ENCODE data around the gene RRP9. TPM values are rescaled to one million over a fixed set of nuclear protein-coding genes. Genes with fewer than 3 reads are reported as not detected.

RRP9 gene
- total RNA-seq, 3 donors from 2014 or later (not counting 1 experiment from before 2014, with no cell fraction given), result 11.2 to 13.0 (median 12.7) TPM

- peaks cover 0 to 3% of the 10 kb centered on the region in 2 donors for H3K4me1 Mint-ChIP-seq
- DNase-seq (no peak), ATAC-seq (no peak)
- peaks cover 6% of the 10 kb centered on the region for H3K27me3 ChIP-seq (ENCODE audit: control insufficient read depth, insufficient read depth, low read length)
- no peaks in the 10 kb centered on the region for H3K4me1 ChIP-seq (ENCODE audit: control insufficient read depth, insufficient read depth, low read length)
- H3K36me3 Mint-ChIP-seq, result no peaks in the 10 kb centered on the region
- intact Hi-C loops (cut with micrococcal nuclease), result no loop called here
- peaks cover 25 to 46% of the 10 kb centered on the region in 2 donors for H3K27me3 Mint-ChIP-seq (ENCODE audit: low read depth in 2 of 2)
- TF ChIP-seq CTCF (IDR thresholded peaks at IDR 0.05), result no peak
- no peaks in the 10 kb centered on the region for H3K9me3 ChIP-seq (ENCODE audit: control insufficient read depth, insufficient read depth, low read length)
- H3K36me3 ChIP-seq (ENCODE audit: control insufficient read depth, insufficient read depth, low read length), result no peaks in the 10 kb centered on the region
- no peak overlapping the region for H3K4me3 ChIP-seq (ENCODE audit: low read length)
- H3K4me3 Mint-ChIP-seq, result no peak overlapping the region
- no peak overlapping the region for H3K27ac ChIP-seq (ENCODE audit: low read length)
- H3K9me3 Mint-ChIP-seq, result no peaks in the 10 kb centered on the region
- no peak overlapping the region for H3K27ac Mint-ChIP-seq
These were observed 55.3 kb downstream of the RRP9 start for GRCh38 chr3:51886447-51886846.

Other genes with a start within 250 kb of the RRP9 start
- 1 to 10 TPM; 5.6 to 8.0 (median 7.4) TPM for gene GRM2, start 234.8 kb downstream of the RRP9 start, total RNA-seq
- gene IQCF6, start 162.7 kb downstream of the RRP9 start, total RNA-seq, result not detected
- gene IQCF2, start 80.3 kb downstream of the RRP9 start, total RNA-seq, result not detected
- not detected for gene IQCF5, start 66.3 kb downstream of the RRP9 start, total RNA-seq
- gene IQCF1, start 38.6 kb downstream of the RRP9 start, total RNA-seq, result not detected
- gene PARP3, start 459 bp upstream of the RRP9 start, total RNA-seq, result 1 to 10 TPM; 4.6 to 7.4 (median 5.6) TPM
- gene GPR62, start 13.5 kb upstream of the RRP9 start, total RNA-seq, result not detected
- 10 to 100 TPM; 15.0 to 24.7 (median 18.4) TPM for gene PCBP4, start 25.6 kb upstream of the RRP9 start, total RNA-seq
- 10 to 100 TPM; 32.8 to 42.2 (median 34.2) TPM for gene ABHD14B, start 32.1 kb upstream of the RRP9 start, total RNA-seq
- 10 to 100 TPM; 12.0 to 14.7 (median 13.4) TPM for gene ABHD14A, start 33.2 kb upstream of the RRP9 start, total RNA-seq
- 10 to 100 TPM in 2 of 3 donors, 1 to 10 TPM in 1; 8.4 to 19.5 (median 13.8) TPM for gene ACY1, start 41.6 kb upstream of the RRP9 start, total RNA-seq
- 100 to 1,000 TPM; 486 to 819 (median 797) TPM for gene RPL29, start 54.0 kb upstream of the RRP9 start, total RNA-seq
- 10 to 100 TPM in 2 of 3 donors, 1 to 10 TPM in 1; 8.7 to 17.4 (median 11.6) TPM for gene DUSP7, start 114.7 kb upstream of the RRP9 start, total RNA-seq
- gene POC1A, start 212.5 kb upstream of the RRP9 start, total RNA-seq, result 1 to 10 TPM; 1.3 to 2.6 (median 2.4) TPM